WTC11 (cell line): ENCODE measurements around the gene TAF11L12. TPM values are rescaled to one million over a fixed set of nuclear protein-coding genes. Genes with fewer than 3 reads are reported as not detected.
"Not testable (repeated sequence)": the region's sequence is repeated elsewhere in the genome, so short reads cannot be mapped to it uniquely, and the experiment has no call there.

Source experiments
- ATAC-seq: fragments of 200-7000 bp; cut with Tn5 transposase; 2 replicates; pipeline ENCODE4 v1.10.0; 2021; ENCODE audit warnings: mild to moderate bottlenecking, moderate library complexity
- Bru-seq: library from RNA; stranded (reverse); fragments of 400-500 nt; gene quantifications from one replicate; lab custom pipeline; 2021; lab: Mats Ljungman, UMichigan
- CTCF ChIA-PET: fragments of 300-600 bp; sonication (Branson Sonifier 250); formaldehyde crosslinking; loops from one replicate; lab custom pipeline; 2021; ENCODE audit warnings: antibody characterized with exemption; lab: Charles Lee
- POLR2A ChIA-PET: fragments of 350-600 bp; sonication (Branson Sonifier 250); formaldehyde crosslinking; loops from one replicate; lab custom pipeline; 2021; ENCODE audit warnings: antibody characterized with exemption; lab: Charles Lee
- DNase-seq: peaks from one replicate; pipeline ENCODE4 v3.0.0; 2021; ENCODE audit warnings: low spot score
- H3K27ac Mint-ChIP-seq: 2 replicates; pipeline ENCODE4 v1.8.0; 2021; ENCODE audit warnings: mixed read lengths
- H3K27me3 Mint-ChIP-seq: 2 replicates; pipeline ENCODE4 v1.8.0; 2021; ENCODE audit warnings: low read depth, mild to moderate bottlenecking, moderate library complexity, mixed read lengths
- H3K36me3 Mint-ChIP-seq: 2 replicates; pipeline ENCODE4 v1.8.0; 2021; ENCODE audit warnings: mixed read lengths
- H3K4me1 Mint-ChIP-seq: 2 replicates; pipeline ENCODE4 v1.8.0; 2022; ENCODE audit warnings: mixed read lengths
- H3K4me3 Mint-ChIP-seq: 2 replicates; pipeline ENCODE4 v1.8.0; 2021; ENCODE audit warnings: mild to moderate bottlenecking, moderate library complexity, mixed read lengths
- H3K9me3 Mint-ChIP-seq: 2 replicates; pipeline ENCODE4 v1.8.0; 2021; ENCODE audit warnings: mixed read lengths
- CBFB ChIP-seq: sonication (generic); formaldehyde crosslinking; IDR thresholded peaks from 2 replicates; pipeline ENCODE4 v1.8.1; 2022; ENCODE audit warnings: mild to moderate bottlenecking, low read depth, missing genetic modification reagents
- ESRRA ChIP-seq: sonication (generic); formaldehyde crosslinking; IDR thresholded peaks from 2 replicates; pipeline ENCODE4 v1.8.1; 2022; ENCODE audit warnings: mild to moderate bottlenecking, missing genetic modification reagents, borderline replicate concordance
- FOXP1 ChIP-seq: sonication (generic); formaldehyde crosslinking; IDR thresholded peaks from 2 replicates; pipeline ENCODE4 v1.8.0; 2022; ENCODE audit warnings: missing genetic modification reagents, mild to moderate bottlenecking, moderate library complexity, borderline replicate concordance
- NFATC4 ChIP-seq: fragments of 250-450 bp; sonication (Bioruptor Pico); IDR thresholded peaks from 2 replicates; pipeline ENCODE4 v1.9.0; 2021; ENCODE audit warnings: mild to moderate bottlenecking
- NFYB ChIP-seq: sonication (generic); formaldehyde crosslinking; conservative IDR thresholded peaks from 2 replicates; pipeline ENCODE4 v1.8.0; 2022; ENCODE audit warnings: low read depth, missing genetic modification reagents
- ZNF263 ChIP-seq: sonication (generic); formaldehyde crosslinking; IDR thresholded peaks from 2 replicates; pipeline ENCODE4 v1.8.1; 2022; ENCODE audit warnings: low read depth, mild to moderate bottlenecking, moderate library complexity, missing genetic modification reagents
- long read RNA-seq, 3 experiments: library from RNA in 1 of 3; library from capped mRNA in 1 of 3; library from polyadenylated mRNA in 1 of 3; unstranded in 2 of 3; stranded (forward) in 1 of 3; transcript quantifications; one replicate each; pipeline ENCODE4 v2.0.0, GENCODE V29; 2021
- total RNA-seq: library from RNA; stranded (reverse); gene quantifications from 3 replicates; pipeline ENCODE4 v1.2.3, GENCODE V29; 2021
- TF ChIP-seq, protein P1 (sequence below): sonication (generic); formaldehyde crosslinking; IDR thresholded peaks from 2 replicates; pipeline ENCODE4 v1.8.1; 2022; ENCODE audit warnings: missing genetic modification reagents, borderline replicate concordance
- TF ChIP-seq, protein P2 (sequence below): sonication (generic); formaldehyde crosslinking; IDR thresholded peaks from 2 replicates; pipeline ENCODE4 v1.8.0; 2023; ENCODE audit warnings: missing genetic modification reagents
- TF ChIP-seq, protein P3 (sequence below): fragments of 250-450 bp; sonication (Bioruptor Pico); IDR thresholded peaks from 2 replicates; pipeline ENCODE4 v1.9.0; 2021; ENCODE audit warnings: mild to moderate bottlenecking, borderline replicate concordance
- TF ChIP-seq, protein P4 (sequence below): sonication (generic); formaldehyde crosslinking; IDR thresholded peaks from 2 replicates; pipeline ENCODE4 v1.8.1; 2023; ENCODE audit warnings: mild to moderate bottlenecking, missing genetic modification reagents, moderate library complexity

Gene TAF11L12
- total RNA-seq (not detected in 3 replicates), Bru-seq, nascent RNA (not detected)
- long read RNA-seq, experiment 1: 0 reads
- long read RNA-seq, experiment 2: 0 reads
- long read RNA-seq, experiment 3: 0 reads

DNA sequence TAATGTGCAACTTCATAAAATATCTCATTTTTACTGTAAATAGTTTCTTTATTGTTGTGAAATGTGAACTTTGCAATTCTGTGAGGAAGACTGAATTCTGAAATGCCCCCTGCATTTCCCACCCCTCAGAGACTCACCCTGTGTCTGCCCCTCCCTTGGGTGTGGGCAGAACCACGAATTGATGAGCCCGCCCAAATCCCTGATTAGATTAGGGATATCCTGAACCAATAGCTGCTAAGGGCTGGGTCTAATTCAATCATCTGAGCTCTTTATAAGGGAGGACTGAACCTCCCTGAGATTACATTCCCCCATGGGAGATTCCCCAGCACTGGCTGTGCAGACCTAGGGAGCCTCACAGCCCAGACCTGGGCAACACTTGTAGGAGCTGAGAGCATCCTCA lies at the start of gene TAF11L12:
Gene TAF11L12, plus strand, starts transcription at position 301 of the 400 bp plus-strand sequence.
- H3K36me3 Mint-ChIP-seq, DNase-seq, H3K9me3 Mint-ChIP-seq, H3K27ac Mint-ChIP-seq, H3K27me3 Mint-ChIP-seq, ATAC-seq, H3K4me3 Mint-ChIP-seq, H3K4me1 Mint-ChIP-seq, POLR2A ChIA-PET: not testable (repeated sequence)
- CTCF ChIA-PET: interaction anchor here (2.1 kb wide), 1 partner anchor 10 kb away, joined by 7 read pairs; no protein-coding TSS in a partner anchor

DNA sequence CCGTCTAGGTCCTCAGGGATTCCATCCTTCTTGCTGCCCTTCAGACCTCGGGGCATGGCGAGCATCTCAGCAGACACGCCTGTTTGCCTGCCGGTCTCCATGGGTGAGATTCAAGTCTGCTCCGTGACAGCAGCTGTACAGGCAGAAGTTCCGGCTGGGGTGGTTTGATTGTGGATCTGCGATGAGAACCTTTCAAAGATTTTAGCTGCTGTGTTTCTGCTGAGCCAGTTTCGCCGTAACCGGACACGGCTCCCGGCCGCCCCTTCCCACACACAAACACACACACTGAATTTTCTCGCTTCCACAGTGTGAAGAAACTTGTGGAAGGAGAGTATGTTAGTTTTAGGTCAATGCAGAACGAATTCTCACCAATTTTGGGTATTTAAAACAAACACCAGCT lies 24.5 kb upstream of the TAF11L12 start, which contains the start of gene TAF11L7:
Gene TAF11L7, minus strand, starts transcription at position 101 of the 400 bp plus-strand sequence.
- CTCF ChIA-PET, ATAC-seq, DNase-seq, H3K9me3 Mint-ChIP-seq, H3K4me1 Mint-ChIP-seq, H3K27ac Mint-ChIP-seq, H3K27me3 Mint-ChIP-seq, H3K36me3 Mint-ChIP-seq, H3K4me3 Mint-ChIP-seq, POLR2A ChIA-PET: not testable (repeated sequence)

DNA sequence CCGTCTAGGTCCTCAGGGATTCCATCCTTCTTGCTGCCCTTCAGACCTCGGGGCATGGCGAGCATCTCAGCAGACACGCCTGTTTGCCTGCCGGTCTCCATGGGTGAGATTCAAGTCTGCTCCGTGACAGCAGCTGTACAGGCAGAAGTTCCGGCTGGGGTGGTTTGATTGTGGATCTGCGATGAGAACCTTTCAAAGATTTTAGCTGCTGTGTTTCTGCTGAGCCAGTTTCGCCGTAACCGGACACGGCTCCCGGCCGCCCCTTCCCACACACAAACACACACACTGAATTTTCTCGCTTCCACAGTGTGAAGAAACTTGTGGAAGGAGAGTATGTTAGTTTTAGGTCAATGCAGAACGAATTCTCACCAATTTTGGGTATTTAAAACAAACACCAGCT lies 19.3 kb upstream of the TAF11L12 start, which contains the start of gene TAF11L8:
Gene TAF11L8, minus strand, starts transcription at position 101 of the 400 bp plus-strand sequence.
- CTCF ChIA-PET, POLR2A ChIA-PET, H3K9me3 Mint-ChIP-seq: not testable (repeated sequence)

DNA sequence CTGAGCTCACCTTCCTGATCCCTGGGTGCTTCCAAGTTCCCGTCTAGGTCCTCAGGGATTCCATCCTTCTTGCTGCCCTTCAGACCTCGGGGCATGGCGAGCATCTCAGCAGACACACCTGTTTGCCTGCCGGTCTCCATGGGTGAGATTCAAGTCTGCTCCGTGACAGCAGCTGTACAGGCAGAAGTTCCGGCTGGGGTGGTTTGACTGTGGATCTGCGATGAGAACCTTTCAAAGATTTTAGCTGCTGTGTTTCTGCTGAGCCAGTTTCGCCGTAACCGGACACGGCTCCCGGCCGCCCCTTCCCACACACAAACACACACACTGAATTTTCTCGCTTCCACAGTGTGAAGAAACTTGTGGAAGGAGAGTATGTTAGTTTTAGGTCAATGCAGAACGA lies 15.9 kb upstream of the TAF11L12 start, which contains the start of gene TAF11L9:
Gene TAF11L9, minus strand, starts transcription at position 140 of the 400 bp plus-strand sequence.
- POLR2A ChIA-PET, ATAC-seq, CTCF ChIA-PET, H3K27ac Mint-ChIP-seq, H3K27me3 Mint-ChIP-seq, H3K4me3 Mint-ChIP-seq, DNase-seq, H3K4me1 Mint-ChIP-seq, H3K36me3 Mint-ChIP-seq, H3K9me3 Mint-ChIP-seq: not testable (repeated sequence)

More for the DNA sequence above, 19.3 kb upstream of the TAF11L12 start, which contains the start of gene TAF11L8:
- H3K4me3 Mint-ChIP-seq, H3K27ac Mint-ChIP-seq, ATAC-seq, H3K4me1 Mint-ChIP-seq, DNase-seq, H3K27me3 Mint-ChIP-seq, H3K36me3 Mint-ChIP-seq: not testable (repeated sequence)

DNA sequence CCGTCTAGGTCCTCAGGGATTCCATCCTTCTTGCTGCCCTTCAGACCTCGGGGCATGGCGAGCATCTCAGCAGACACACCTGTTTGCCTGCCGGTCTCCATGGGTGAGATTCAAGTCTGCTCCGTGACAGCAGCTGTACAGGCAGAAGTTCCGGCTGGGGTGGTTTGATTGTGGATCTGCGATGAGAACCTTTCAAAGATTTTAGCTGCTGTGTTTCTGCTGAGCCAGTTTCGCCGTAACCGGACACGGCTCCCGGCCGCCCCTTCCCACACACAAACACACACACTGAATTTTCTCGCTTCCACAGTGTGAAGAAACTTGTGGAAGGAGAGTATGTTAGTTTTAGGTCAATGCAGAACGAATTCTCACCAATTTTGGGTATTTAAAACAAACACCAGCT lies 12.5 kb upstream of the TAF11L12 start, which contains the start of gene TAF11L10:
Gene TAF11L10, minus strand, starts transcription at position 101 of the 400 bp plus-strand sequence.
- H3K4me3 Mint-ChIP-seq, H3K9me3 Mint-ChIP-seq, H3K27ac Mint-ChIP-seq, DNase-seq, CTCF ChIA-PET, POLR2A ChIA-PET, H3K4me1 Mint-ChIP-seq, H3K27me3 Mint-ChIP-seq, ATAC-seq, H3K36me3 Mint-ChIP-seq: not testable (repeated sequence)

DNA sequence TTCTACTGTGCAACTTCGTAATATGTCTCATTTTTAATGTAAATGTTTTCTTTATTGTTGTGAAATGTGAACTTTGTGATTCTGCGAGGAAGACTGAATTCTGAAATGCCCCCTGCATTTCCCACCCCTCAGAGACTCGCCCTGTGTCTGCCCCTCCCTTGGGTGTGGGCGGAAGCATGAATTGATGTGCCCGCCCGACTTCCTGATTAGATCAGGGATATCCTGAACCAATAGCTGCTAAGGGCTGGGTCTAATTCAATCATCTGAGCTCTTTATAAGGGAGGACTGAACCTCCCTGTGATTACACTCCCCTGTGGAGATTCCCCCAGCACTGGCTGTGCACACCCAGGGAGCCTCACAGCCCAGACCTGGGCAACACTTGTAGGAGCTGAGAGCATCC lies 6.3 kb upstream of the TAF11L12 start, which contains the start of gene TAF11L11:
Gene TAF11L11, plus strand, starts transcription at position 304 of the 400 bp plus-strand sequence.
- ATAC-seq: not testable (repeated sequence)

DNA sequence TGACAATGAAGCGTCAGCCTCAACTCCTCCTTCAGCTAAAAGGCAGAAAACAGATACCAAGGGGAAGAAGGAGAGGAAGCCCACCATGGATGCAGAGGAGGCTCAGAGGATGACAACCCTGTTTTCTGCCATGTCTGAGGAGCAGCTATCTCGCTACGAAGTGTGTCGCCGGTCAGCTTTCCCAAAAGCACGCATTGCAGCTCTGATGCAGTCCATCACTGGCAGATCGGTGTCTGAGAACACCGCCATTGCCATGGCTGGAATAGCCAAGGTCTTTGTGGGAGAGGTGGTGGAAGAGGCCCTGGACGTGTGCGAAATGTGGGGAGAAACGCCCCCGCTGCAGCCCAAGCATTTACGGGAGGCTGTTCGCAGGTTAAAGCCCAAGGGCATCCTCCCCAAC lies 5.2 kb upstream of the TAF11L12 start:
- no peaks in the 10 kb centered on the region for H3K27me3 Mint-ChIP-seq
- no peak overlapping the region for H3K4me3 Mint-ChIP-seq
- H3K4me1 Mint-ChIP-seq: peaks cover 3% of the 10 kb centered on the region; the same call in 1 of the 2 replicates
- ChIA-PET CTCF (no interaction called here), POLR2A (no interaction called here)
- H3K27ac Mint-ChIP-seq: no peak overlapping the region
- no peak for ATAC-seq
- no peaks in the 10 kb centered on the region for H3K36me3 Mint-ChIP-seq
- DNase-seq: no peak
- H3K9me3 Mint-ChIP-seq: peaks cover 8% of the 10 kb centered on the region; the same call in 1 of the 2 replicates
- no peak for TF ChIP-seq NFYB (CRISPR knock-in tag)
- TF ChIP-seq ZNF263 (CRISPR knock-in tag): no peak
- TF ChIP-seq, protein P1, sequence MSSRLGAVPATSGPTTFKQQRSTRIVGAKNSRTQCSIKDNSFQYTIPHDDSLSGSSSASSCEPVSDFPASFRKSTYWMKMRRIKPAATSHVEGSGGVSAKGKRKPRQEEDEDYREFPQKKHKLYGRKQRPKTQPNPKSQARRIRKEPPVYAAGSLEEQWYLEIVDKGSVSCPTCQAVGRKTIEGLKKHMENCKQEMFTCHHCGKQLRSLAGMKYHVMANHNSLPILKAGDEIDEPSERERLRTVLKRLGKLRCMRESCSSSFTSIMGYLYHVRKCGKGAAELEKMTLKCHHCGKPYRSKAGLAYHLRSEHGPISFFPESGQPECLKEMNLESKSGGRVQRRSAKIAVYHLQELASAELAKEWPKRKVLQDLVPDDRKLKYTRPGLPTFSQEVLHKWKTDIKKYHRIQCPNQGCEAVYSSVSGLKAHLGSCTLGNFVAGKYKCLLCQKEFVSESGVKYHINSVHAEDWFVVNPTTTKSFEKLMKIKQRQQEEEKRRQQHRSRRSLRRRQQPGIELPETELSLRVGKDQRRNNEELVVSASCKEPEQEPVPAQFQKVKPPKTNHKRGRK (CRISPR knock-in tag): no peak
- TF ChIP-seq, protein P2, sequence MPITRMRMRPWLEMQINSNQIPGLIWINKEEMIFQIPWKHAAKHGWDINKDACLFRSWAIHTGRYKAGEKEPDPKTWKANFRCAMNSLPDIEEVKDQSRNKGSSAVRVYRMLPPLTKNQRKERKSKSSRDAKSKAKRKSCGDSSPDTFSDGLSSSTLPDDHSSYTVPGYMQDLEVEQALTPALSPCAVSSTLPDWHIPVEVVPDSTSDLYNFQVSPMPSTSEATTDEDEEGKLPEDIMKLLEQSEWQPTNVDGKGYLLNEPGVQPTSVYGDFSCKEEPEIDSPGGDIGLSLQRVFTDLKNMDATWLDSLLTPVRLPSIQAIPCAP (CRISPR knock-in tag): no peak
- no peak for TF ChIP-seq NFATC4 (CRISPR knock-in tag)
- TF ChIP-seq CBFB (CRISPR knock-in tag): no peak
- TF ChIP-seq, protein P3, sequence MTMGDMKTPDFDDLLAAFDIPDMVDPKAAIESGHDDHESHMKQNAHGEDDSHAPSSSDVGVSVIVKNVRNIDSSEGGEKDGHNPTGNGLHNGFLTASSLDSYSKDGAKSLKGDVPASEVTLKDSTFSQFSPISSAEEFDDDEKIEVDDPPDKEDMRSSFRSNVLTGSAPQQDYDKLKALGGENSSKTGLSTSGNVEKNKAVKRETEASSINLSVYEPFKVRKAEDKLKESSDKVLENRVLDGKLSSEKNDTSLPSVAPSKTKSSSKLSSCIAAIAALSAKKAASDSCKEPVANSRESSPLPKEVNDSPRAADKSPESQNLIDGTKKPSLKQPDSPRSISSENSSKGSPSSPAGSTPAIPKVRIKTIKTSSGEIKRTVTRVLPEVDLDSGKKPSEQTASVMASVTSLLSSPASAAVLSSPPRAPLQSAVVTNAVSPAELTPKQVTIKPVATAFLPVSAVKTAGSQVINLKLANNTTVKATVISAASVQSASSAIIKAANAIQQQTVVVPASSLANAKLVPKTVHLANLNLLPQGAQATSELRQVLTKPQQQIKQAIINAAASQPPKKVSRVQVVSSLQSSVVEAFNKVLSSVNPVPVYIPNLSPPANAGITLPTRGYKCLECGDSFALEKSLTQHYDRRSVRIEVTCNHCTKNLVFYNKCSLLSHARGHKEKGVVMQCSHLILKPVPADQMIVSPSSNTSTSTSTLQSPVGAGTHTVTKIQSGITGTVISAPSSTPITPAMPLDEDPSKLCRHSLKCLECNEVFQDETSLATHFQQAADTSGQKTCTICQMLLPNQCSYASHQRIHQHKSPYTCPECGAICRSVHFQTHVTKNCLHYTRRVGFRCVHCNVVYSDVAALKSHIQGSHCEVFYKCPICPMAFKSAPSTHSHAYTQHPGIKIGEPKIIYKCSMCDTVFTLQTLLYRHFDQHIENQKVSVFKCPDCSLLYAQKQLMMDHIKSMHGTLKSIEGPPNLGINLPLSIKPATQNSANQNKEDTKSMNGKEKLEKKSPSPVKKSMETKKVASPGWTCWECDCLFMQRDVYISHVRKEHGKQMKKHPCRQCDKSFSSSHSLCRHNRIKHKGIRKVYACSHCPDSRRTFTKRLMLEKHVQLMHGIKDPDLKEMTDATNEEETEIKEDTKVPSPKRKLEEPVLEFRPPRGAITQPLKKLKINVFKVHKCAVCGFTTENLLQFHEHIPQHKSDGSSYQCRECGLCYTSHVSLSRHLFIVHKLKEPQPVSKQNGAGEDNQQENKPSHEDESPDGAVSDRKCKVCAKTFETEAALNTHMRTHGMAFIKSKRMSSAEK (CRISPR knock-in tag): no peak
- no peak for TF ChIP-seq FOXP1 (CRISPR knock-in tag)
- no peak for TF ChIP-seq ESRRA
- TF ChIP-seq, protein P4, sequence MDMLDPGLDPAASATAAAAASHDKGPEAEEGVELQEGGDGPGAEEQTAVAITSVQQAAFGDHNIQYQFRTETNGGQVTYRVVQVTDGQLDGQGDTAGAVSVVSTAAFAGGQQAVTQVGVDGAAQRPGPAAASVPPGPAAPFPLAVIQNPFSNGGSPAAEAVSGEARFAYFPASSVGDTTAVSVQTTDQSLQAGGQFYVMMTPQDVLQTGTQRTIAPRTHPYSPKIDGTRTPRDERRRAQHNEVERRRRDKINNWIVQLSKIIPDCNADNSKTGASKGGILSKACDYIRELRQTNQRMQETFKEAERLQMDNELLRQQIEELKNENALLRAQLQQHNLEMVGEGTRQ (CRISPR knock-in tag): no peak

More for the DNA sequence above, 6.3 kb upstream of the TAF11L12 start, which contains the start of gene TAF11L11:
- H3K9me3 Mint-ChIP-seq, H3K36me3 Mint-ChIP-seq, POLR2A ChIA-PET, H3K4me1 Mint-ChIP-seq, H3K27me3 Mint-ChIP-seq, H3K4me3 Mint-ChIP-seq, DNase-seq, H3K27ac Mint-ChIP-seq, CTCF ChIA-PET: not testable (repeated sequence)
